Skeletal muscle cell (primary cell): Measurements from ENCODE around the gene PTPRT.

Experiments
- DNase-seq: peaks from one replicate; pipeline ENCODE4 v3.0.0-alpha.2; 2010; ENCODE audit warnings: low read depth
- H3K4me3 ChIP-seq: 2 replicates; pipeline ENCODE4 v1.5.1; 2011; ENCODE audit warnings: low read depth, mild to moderate bottlenecking, control low read depth, low read length, moderate library complexity

The PTPRT gene

DNA sequence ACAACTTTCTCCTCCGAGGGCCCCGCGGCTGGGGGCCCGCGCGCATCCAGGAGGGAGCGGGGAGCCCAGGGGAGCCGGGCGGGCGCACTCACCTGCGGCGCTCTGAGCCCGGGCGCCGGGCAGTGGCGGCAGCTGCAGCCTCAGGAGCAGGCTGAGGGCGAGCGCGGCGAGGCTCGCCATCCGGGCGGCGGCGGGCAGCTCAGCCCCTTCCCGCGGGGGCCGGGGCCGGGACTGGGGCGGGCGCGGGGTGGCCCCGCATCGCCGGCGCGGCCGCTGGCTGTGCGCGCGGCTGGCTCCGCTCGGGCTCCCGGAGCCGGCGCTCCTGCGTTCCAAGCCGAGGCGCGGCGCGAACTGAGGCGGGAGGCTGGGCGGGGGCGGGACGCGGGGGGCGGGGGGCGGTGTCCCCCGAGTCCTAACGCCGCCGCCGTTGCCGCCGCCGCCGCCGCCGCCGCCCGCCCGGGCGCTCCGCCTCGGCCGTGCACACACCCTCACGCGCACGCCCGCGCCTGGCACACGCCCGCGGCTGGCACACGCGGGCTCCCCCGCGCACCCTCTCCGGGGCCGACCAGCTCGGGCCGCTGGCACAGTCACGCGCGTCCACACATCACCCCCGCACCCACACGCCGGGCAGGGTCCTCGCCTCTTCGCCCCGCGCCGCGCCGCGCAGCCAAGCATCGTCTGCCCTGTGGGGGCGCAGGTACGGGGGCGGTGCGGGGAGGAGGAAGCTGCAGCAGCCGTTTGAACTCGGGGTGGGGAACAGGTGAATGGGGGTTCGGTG, at the start of gene PTPRT:
Gene PTPRT, minus strand, starts transcription at position 353 of the 778 bp plus-strand sequence. Its CDS starts 173 bp downstream, at position 180.
- no peak within 1 kb of the TSS for H3K4me3 ChIP-seq

GRCh38 chr20:43238833-43239232, 49.1 kb upstream of the PTPRT start:
- H3K4me3 ChIP-seq: no peak overlapping the region

More for the DNA sequence above, at the start of gene PTPRT:
- DNase-seq: no peak

GRCh38 chr20:43238266-43238665, 48.6 kb upstream of the PTPRT start:
- no peak for DNase-seq
- H3K4me3 ChIP-seq: no peak overlapping the region

More at GRCh38 chr20:43238833-43239232, 49.1 kb upstream of the PTPRT start:
- no peak for DNase-seq

- no peak overlapping the region for H3K4me3 ChIP-seq
- DNase-seq: no peak
These were observed 48.0 kb upstream of the PTPRT start for GRCh38 chr20:43237651-43238168.

DNA sequence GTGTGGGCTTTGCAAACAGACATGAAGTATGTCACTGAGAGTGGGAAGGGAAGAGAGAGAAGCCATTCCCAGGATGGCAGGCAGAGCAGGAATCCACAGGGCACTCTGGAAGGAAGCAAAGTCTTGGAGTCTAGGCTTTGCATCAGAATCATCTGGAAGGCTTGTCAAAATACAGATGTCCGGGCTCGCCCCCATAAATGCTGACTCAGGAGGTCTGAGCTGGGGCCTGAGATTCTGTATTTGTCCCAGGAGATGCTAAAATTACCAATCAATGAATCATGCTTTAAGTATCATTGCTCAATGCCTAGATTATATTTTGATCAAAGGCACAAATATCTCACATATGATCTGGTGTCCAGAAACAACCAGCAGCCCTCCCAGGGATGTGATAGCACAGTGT, 46.3 kb upstream of the PTPRT start:
- DNase-seq: no peak
- H3K4me3 ChIP-seq: no peak overlapping the region

GRCh38 chr20:43231829-43232228, 42.1 kb upstream of the PTPRT start:
- H3K4me3 ChIP-seq: no peak overlapping the region
- no peak for DNase-seq

- H3K4me3 ChIP-seq: no peak overlapping the region
- DNase-seq: no peak
These were observed 40.0 kb upstream of the PTPRT start for GRCh38 chr20:43229696-43230095.

DNA sequence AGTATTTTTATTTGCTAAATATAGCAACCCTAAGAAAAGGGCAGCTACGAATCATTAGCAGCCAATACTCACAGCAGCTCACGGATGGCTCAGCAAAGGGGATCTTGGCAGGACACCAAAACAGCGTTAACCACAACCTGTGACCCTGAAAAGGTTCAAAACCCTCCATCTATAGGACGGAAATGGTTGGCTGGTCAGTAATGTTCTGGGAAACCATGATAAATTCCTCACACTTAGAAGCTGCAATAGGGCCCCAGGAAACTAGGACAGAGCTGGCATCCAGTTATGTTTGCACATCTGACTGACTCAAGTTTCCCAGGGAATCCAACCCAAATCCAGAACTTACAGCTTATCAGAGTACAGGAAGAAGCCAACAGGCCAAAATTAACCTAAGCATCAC, 30.9 kb upstream of the PTPRT start:
- DNase-seq: peak; percentile 1

DNA sequence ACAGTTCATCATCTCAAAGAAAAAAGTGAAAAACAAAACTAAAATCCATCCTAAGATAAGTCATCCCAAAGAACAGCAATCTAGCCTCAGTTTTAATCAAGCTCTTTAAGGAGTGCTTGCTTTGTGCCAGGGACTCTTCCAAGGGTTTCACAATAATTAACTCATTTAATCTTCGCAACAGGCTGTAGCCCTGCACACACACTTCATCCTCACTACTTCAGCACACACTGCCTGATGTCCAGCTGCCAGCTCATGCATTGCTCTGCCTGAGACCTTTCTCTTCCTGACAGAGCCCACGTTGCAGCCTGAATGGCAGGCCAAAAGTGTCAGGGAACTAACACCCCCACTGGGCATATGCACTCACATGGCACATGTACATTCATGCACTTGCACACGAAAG, 21.2 kb upstream of the PTPRT start:
- no peak overlapping the region for H3K4me3 ChIP-seq
- DNase-seq: no peak

More for the DNA sequence above, 30.9 kb upstream of the PTPRT start:
- no peak overlapping the region for H3K4me3 ChIP-seq

DNA sequence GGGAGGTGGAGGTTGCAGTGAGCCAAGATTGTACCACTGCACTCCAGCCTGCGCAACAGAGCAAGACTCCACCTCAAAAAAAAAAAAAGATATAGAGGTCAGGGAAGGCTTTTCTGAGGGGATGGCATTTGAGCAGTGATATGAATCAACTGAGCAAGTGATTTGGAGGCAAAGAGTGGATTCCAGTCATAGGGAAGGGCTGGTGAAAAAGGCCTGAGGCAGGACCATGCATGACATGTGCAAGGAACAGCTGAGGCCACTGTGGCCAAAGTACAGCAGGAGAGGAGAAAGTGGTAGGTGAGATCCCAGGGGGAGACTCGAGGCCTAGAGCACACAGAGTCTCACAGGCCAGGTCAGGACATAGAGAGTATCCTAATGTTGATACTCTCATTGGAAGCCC, 20.1 kb upstream of the PTPRT start:
- no peak for DNase-seq
- no peak overlapping the region for H3K4me3 ChIP-seq

DNA sequence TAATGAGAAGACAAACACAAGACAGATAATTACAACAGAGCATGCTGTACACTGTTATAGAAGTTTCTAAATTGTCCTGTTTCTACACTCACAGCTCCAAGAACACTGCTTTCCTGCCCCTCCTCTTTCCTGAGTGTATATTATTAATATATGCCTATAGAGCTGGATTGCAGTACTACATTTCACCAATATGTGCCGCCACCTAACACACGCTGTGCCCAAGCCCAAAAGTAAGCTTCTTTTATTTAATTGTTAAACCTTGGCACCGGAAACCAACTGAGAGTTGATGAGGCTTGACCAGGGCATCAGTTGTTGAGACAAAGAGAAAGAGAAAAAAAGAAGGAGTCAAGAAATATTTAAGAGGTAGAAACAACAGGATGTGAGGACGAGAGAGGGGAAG, 16.0 kb upstream of the PTPRT start:
- H3K4me3 ChIP-seq: no peak overlapping the region
- no peak for DNase-seq

DNA sequence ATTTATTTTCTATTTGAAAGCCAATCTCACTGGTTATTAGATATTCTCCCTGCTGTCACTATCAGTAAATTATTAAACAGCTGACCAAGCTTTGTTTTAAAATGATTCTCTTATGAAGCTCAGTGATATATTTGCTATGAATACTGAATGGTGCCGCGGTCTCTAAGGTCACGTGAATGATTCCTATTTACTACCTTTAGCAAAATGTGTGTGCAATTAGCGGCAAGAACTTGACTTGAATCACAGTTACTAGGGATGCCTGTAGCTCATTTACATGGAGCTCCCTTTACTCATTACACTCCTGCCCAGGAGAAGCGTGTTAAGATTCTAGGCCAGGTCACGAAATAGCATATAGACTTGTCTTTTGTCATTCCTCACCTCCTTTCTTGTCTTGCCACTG, 12.4 kb upstream of the PTPRT start:
- DNase-seq: no peak
- H3K4me3 ChIP-seq: no peak overlapping the region

DNA sequence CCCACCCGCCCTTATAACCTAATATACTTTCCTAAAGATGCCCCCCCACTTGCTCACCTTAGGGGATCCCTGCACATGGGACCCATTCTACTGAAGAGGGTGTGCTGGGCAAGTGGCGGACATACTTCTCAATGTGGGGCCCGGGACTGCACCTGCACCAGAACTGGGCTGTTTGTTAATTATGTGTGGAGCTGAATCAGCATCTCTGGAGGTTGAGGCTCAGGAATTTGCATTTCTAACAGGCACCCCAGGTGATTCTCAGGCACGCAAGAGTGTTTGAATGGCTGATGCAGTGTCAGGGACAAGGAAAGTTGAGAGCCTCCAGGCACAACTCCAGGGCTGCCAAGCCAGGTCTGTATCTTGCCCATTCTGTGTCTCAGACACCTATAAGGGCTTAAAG, 8.9 kb upstream of the PTPRT start:
- DNase-seq: no peak
- H3K4me3 ChIP-seq: no peak overlapping the region

DNA sequence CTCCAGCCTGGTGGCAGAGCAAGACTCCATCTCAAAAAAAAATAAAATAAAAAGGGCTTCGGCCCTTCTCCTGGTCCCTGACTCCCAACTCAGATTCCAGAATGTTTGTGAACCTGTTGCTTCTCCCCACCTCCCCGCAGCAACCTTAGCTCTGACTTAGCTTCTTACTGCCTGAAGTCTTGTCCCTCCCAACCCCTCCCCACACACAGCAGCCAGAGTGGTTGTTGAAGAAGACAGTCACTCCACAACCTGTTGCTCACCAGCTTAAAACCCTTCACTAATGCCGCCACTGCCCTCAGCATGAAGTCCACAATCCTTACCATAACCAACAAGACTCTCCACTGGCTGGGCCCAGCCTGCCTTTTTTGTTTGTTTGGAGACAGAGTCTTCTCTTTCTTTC, 6.5 kb upstream of the PTPRT start:
- DNase-seq: no peak
- no peak overlapping the region for H3K4me3 ChIP-seq

DNA sequence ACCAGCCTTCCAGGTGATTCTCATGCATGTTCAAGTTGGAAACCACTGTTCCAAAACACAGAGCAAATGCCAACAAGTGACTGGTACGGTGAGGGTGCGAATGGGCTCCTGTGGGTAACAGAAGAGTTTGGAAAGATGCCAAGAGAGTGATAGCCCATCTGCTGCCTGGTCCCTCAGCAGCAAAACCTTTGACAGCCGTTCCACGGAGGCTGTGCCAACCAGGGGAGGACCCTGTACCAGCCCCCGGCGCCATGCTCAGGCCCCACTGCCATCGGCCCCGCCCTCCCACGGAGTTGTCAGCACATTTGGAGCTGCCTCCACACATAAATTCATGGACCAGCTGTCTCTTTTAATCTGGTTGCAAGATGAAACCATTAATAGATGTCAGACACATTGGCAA, 4.4 kb upstream of the PTPRT start:
- DNase-seq: no peak
- no peak overlapping the region for H3K4me3 ChIP-seq

DNA sequence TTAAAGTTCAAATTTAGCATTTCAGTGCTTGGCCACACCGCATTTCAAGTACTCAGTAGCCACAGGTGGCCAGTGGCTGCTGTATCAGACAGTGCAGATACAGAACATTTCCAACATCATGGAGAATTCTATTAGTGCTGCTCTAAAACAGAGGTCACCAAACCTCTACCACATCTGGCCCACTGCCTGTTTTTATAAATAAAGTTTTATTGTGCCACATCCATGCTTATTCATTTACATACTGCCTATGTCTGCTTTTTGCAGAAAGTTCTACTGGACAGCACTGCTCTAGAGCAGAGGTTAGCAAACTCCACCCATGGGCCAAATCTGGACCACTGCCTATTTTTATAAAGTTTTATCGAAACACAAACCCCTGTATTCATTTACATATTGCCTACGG, 3.7 kb upstream of the PTPRT start:
- H3K4me3 ChIP-seq: no peak overlapping the region
- no peak for DNase-seq

DNA sequence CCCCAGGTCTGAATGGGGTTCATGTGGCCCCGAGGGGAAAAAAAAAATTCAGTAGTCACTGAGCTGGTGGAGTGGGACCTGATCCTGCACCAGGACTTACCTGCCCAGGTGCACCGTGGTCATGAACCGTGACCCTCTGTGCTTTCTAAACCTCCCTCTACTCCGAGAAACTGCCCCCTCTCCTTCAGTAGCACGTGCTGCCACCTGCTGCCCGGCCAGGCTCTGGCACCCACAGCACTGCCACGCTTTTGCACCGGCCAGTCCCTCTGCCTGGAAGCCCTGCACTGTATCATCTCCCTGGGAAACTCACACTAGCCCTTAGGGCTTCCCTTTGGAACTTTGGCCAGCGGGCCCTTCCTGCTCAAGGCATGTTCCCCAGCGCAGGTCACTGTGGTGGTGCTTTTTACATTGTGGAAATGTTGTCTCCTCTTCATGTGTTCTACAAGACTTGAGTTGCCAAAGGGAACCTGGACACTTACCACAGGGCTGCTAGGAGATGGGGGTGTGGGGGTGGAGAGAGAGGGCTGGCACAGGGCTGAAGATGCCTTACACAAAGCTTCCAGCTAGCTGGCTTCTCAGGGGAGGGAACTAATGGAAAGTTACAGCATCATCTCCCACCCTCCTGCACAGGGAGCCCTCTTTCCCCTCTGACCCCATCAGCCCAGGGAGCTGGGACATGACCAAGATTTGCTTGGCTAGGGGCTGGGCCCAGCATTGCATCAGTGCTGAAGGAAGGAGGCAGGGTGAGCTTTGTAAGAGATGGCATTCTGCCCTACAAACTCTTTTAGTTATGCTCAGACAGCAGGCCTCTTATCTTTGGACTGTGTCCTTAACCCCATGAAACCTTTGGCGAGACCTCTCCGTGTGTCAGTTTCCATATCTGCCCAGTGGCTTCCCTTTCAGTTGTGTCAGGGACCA, 2.5 kb upstream of the PTPRT start:
- no peak for DNase-seq
- no peak overlapping the region for H3K4me3 ChIP-seq

- DNase-seq: no peak
- no peak overlapping the region for H3K4me3 ChIP-seq
These were observed 1.4 kb upstream of the PTPRT start for GRCh38 chr20:43191143-43191542.

DNA sequence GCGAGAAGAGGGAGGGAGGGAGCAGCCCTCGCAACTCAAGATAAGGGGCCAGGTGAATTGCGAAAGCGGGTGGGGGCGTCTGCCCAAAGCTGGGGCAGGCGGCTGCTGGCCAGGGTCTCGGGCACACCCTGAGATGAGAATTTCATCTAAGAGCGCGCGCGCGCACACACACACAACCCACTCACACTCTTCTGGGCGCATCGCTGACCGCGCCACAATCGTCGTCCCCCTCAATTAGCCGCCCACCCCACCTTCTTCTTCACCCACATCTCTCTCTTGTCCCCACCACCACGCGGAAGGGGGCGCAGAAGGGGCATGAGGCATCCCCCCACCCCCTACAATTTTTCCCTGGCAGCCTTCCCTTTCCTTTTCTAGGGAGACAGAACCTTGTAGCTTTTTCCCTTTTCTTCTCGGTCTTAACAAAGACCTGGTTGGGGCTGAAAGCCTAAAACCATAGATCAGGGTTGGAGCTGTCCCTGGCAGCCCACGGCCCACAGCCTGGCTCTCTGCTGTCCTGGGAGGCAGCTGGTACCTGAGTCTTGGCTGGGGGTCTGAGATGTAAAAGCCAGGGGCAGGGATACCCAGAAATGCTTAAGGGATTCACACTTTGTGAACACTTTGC, 737 bp upstream of the PTPRT start:
- no peak overlapping the region for H3K4me3 ChIP-seq

More for the DNA sequence above, 737 bp upstream of the PTPRT start:
- no peak for DNase-seq
